ENCODE results near the gene KHDC4. TPM values are rescaled to one million over a fixed set of nuclear protein-coding genes. Genes with fewer than 3 reads are reported as not detected.

The KHDC4 gene
- total and polyA plus RNA-seq, 9 of the 15 experiments (the other 6 are each of a cell fraction or from before 2014, with no cell fraction given): 12.1 to 185 (median 65.6) TPM

DNA sequence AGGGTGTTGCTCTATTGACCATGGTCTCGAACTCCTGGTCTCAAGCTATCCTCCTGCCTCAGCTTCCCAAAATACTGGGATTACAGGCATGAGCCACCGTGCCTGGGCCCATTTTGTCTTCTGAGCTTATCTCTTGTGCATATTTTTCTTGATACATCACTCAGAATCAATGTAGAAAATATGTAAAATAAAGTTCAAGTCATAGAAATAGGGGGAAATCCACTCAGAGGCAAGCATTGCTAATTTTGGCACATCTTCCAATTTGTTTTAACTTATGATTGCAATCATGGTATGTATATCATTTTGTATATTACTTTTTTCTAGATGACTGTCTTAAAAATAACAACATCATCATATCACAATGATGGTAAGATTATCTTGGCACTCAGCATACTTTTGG, 44.6 kb downstream of the KHDC4 start:
- Histone ChIP-seq H3K4me2 (ENCODE audit: insufficient read depth, low read length) (no peak overlapping the region), H3K4me1 (replicated peaks in 1 of 2; ENCODE audit: control insufficient read depth in 2 of 2, insufficient read depth in 2 of 2, low read length in 2 of 2) (peaks cover 0 to 11% of the 10 kb centered on the region in 2 experiments; a peak in 3 of 5 replicates), H3K9me3 (replicated peaks; ENCODE audit: control insufficient read depth, insufficient read depth, low read depth, low read length) (no peaks in the 10 kb centered on the region), H2AFZ (ENCODE audit: low read depth, low read length) (no peak overlapping the region), H4K20me1 (replicated peaks; ENCODE audit: control insufficient read depth, insufficient read depth, low read length) (no peaks in the 10 kb centered on the region), H3K9ac (ENCODE audit: insufficient read depth in 1 of 2, low read depth in 2 of 2, low read length in 2 of 2) (no peak overlapping the region), H3K4me3 (no peak overlapping the region), H3K79me2 (ENCODE audit: control insufficient read depth, insufficient read depth, low read length) (no peaks in the 10 kb centered on the region), H3K9me1 (ENCODE audit: control insufficient read depth, insufficient read depth, low read length) (no peaks in the 10 kb centered on the region), H3K27me3 (ENCODE audit: control insufficient read depth in 2 of 2, insufficient read depth in 2 of 2, low read length in 2 of 2) (no peaks in the 10 kb centered on the region), H3K27ac (ENCODE audit: extremely low read depth, low read depth, low read length) (no peak overlapping the region), H3K36me3 (ENCODE audit: control insufficient read depth, insufficient read depth, low read length) (no peaks in the 10 kb centered on the region)
- 18% methylated on average over 2 of the region's 2 CpGs for WGBS (ENCODE audit: insufficient coverage, low coverage, missing lambda C conversion rate)
- DNase-seq (ENCODE audit: extremely low read depth in 1 of 4, low spot score in 3 of 4) (no peak), ATAC-seq (no peak), FAIRE-seq (no peak)
- POLR2A ChIA-PET: interaction anchor here (0.5 to 1.3 kb wide), 4 partner anchors 15 to 238 kb away, joined by 3 to 4 read pairs (median 3); no protein-coding TSS in a partner anchor
- TF ChIP-seq, protein P1, sequence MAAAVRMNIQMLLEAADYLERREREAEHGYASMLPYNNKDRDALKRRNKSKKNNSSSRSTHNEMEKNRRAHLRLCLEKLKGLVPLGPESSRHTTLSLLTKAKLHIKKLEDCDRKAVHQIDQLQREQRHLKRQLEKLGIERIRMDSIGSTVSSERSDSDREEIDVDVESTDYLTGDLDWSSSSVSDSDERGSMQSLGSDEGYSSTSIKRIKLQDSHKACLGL (CRISPR knock-in tag; IDR thresholded peaks at IDR 0.05; ENCODE audit: borderline replicate concordance, poor library complexity, severe bottlenecking): no peak
- TF ChIP-seq XRCC3 (IDR thresholded peaks at IDR 0.05) (no peak), NEUROD1 (IDR thresholded peaks at IDR 0.05; ENCODE audit: borderline replicate concordance, low read depth, low read length, partially characterized antibody) (no peak), PHF20 (IDR thresholded peaks at IDR 0.05; ENCODE audit: partially characterized antibody) (no peak), SRSF9 (IDR thresholded peaks at IDR 0.05; ENCODE audit: borderline replicate concordance, low read depth, low read length) (no peak), BRD9 (IDR thresholded peaks at IDR 0.05; ENCODE audit: low read depth, partially characterized antibody) (no peak)
- TF ChIP-seq, protein P2, sequence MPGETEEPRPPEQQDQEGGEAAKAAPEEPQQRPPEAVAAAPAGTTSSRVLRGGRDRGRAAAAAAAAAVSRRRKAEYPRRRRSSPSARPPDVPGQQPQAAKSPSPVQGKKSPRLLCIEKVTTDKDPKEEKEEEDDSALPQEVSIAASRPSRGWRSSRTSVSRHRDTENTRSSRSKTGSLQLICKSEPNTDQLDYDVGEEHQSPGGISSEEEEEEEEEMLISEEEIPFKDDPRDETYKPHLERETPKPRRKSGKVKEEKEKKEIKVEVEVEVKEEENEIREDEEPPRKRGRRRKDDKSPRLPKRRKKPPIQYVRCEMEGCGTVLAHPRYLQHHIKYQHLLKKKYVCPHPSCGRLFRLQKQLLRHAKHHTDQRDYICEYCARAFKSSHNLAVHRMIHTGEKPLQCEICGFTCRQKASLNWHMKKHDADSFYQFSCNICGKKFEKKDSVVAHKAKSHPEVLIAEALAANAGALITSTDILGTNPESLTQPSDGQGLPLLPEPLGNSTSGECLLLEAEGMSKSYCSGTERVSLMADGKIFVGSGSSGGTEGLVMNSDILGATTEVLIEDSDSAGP (CRISPR knock-in tag; IDR thresholded peaks at IDR 0.05): no peak
- intact Hi-C loops (cut with micrococcal nuclease): no loop called here
- BruUV-seq (replicated peaks): no TSS peak
- CTCF ChIA-PET (ENCODE audit: low intra/inter-chr PET ratio): no interaction called here
- in situ Hi-C loops (cut with MboI): no loop called here

All from K562 (cell line).